HG03103 (cell line): ENCODE results near the gene LCN9.
"Not testable (repeated sequence)": the region's sequence is repeated elsewhere in the genome, so short reads cannot be mapped to it uniquely, and the experiment has no call there.

Source experiments
- ATAC-seq: cut with Tn5 transposase; IDR thresholded peaks from one replicate; pipeline ENCODE4 v1.9.1; 2021; ENCODE audit warnings: low read depth; ENCODE audit not compliant: unreplicated experiment

LCN9 gene

GRCh38 chr9:135644631-135645218 lies 18.4 kb upstream of the LCN9 start:
- ATAC-seq = no peak

DNA sequence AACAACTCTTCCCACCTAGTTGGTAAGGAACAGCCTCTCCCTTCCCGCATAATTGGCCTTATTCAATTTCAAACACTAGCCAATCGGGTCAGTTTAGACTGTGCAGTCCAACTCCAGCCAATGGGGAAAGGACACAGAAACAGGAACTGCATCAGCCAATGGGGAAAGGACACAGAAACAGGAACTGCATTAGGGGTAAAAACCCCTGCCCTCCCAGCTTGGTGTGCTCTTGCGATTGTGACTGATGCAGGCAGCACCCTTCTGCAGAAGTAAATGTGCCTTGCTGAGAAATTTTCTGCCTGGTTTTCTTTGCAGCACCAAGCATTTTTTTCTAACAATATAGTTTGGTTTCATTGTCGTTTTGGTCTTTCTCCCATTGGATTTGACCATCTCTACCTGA lies 15.2 kb upstream of the LCN9 start:
- ATAC-seq = no peak

- ATAC-seq = no peak
Observed at GRCh38 chr9:135648494-135649410, 14.4 kb upstream of the LCN9 start.

- no peak for ATAC-seq
Observed at GRCh38 chr9:135649508-135649907, 13.6 kb upstream of the LCN9 start.

DNA sequence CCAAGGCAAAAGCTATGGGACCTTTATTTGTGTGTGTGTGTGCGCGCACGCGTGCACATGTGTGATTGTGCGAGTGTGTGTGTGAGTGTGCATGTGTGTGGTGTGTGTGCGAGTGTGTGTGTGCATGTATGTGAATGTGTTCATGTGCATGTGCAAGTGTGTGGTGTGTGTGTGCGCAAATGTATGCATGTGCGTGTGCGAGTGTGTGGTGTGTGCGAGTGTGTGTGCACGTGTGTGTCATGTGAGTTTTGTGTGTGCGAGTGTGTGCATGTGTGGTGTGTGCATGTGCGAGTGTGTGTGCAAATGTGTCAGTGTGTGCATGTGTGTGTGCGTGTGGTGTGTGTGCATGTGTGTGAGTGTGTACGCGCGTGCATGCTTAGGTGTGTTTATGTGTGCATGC lies 12.7 kb upstream of the LCN9 start:
- ATAC-seq = no peak

DNA sequence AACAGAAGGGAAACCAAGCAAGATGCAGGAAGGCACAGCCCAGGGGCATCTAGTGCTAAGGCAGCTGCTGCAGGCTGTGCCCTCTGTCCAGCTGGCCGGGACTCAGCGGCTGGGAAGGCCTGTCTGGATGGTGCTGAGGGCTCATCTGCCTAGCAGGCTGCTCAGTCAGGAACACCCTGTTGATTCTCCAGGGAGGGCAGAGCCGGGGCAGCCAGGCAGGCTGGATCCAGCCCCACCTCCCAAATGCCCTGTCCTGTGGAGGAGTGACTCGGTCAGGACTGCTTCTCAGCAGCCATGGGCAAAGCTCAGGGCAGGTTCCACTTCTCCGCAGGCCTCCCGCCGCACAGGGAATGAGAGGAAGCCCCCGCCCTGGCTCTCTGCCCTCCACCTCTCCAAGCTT lies 7.8 kb upstream of the LCN9 start:
- ATAC-seq = no peak

DNA sequence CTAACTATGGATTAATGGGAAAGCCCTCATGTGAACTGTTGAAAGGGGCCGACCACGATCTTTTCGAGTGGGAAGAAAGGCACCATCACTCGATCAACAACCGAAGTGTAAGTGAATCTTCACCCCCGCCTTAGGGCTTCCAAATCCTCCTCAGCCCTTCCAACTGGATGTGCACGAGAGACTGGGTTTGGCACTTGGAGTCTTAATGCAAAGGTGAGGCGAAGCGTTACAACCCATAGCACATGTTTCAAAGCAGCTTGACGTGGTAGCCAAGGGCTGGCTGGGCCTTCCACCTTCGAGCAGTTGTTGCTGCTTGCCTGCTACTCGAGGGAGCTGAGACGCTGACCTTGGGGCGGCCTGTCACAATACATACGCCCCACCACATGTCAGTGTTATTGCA lies 5.7 kb upstream of the LCN9 start:
- no peak for ATAC-seq

- no peak for ATAC-seq
Observed at GRCh38 chr9:135659252-135659651, 3.9 kb upstream of the LCN9 start.

DNA sequence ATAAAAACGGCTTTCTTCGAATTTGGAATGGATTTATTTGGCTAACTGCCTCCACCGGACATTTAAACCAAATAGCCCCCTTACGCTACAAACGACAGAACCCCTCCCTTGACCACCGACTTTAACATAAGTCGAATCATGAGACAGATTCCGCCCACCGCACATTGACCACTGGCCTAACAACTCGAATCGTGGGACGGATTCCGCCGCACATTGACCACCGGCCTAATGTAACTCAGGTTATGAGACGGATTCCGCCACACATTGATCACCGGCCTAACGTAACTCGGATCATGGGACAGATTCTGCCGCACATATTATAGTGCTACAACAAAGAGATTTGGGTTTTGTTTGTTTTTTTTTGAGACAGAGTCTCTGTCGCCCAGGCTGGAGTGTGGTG lies 2.7 kb upstream of the LCN9 start:
- ATAC-seq = no peak

DNA sequence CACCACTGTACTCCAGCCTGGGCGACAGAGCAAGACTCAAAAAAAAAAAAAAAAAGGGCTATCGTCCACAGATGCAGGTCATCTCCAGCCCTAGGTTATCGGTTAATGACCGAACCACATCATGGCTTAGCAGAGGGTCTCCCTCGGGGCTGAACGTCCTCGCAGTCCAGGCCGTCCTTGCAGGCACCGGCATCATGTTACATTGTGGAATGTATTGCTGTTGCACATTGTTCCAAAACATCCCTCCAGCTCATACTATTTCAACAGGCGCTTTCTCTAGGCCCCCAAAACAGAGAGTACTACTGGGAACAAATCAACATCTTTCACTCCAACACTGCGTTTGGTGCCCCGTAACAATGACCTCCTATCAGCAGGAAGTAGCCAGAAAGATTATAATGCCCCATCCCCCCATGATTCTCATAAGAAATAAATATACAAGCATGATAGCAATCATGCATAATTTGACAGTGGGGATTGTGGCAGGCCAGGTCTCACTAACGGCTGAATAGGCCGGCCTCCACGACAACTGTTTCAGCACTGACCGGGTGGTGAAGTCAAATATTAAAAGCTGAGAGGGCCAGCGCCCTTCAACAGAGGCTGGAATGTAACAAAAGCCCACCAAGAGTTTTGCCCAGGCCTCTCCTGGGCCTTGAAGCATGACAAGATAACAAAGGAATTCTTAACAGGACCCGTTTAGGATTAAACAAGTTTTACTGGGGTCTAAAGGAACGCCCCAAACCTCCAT lies 1.1 kb upstream of the LCN9 start:
- no peak for ATAC-seq

GRCh38 chr9:135663451-135663770 lies 302 bp downstream of the LCN9 start:
- no peak for ATAC-seq

GRCh38 chr9:135663857-135664256 lies 748 bp downstream of the LCN9 start:
- ATAC-seq = no peak

DNA sequence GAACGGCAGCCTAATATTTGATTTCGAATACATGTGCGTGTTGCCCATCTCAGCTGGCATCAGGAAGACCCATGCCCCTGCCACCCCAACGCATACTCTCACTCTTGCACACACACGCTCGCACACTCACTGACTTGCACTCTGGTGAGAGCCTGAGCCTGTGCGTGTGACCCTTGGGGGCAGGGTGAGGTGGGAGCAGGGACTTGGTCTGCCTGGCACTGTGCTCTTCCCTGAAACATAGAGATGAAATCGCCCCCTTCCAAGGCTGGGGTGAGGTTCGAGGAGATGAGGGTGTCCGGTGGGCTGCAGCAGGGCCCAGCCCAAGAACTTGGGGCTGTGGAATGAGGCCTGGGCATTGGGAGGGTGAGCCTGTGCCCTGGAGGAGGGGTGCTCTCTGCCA lies 1.2 kb downstream of the LCN9 start:
- no peak for ATAC-seq

GRCh38 chr9:135664801-135665794 lies 2.0 kb downstream of the LCN9 start:
- no peak for ATAC-seq

- ATAC-seq = no peak
Observed at GRCh38 chr9:135665795-135666189, 2.7 kb downstream of the LCN9 start.

GRCh38 chr9:135666534-135667462 lies 3.7 kb downstream of the LCN9 start:
- ATAC-seq = no peak

DNA sequence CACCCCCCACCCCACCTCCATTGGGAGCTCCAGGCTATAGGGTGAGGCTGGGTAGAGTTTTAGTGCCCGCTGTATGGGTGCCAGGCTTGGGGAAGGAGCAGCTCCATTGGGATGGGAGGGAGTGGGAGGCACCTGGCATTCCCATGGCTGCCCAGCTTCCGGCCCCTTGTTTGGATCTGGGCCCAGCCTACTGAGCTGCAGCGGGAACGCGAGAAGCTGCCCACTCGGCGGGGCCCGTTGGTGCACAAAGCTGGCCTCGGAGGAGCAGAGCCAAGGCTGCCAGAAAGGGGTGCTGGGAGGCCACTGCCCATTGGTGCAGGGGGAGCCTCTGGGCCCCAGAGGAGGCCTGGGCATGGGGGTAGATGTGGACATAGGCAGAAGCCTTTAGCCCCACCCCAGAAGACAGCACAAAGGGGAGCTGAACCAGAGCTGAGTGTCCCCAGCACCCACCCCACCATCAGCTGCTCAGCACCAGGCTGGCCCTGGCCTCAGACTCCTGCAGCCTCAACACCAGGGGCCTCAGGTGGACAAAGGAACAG lies 4.4 kb downstream of the LCN9 start:
- ATAC-seq = no peak

DNA sequence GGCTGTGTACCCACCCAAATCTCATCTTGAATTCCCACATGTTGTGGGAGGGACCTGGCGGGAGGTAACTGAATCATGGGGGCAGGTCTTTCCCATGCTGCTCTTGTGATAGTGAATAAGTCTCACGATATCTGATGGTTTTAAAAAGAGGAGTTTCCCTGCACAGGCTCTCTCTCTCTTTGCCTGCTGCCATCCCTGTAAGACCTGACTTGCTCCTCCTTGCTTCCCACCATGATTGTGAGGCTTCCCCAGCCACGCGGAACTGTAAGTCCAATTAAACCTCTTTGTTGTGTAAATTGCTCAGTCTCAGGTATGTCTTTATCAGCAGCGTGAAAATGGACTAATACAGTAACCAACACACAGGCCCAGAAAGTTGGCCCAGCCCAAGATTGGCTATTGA lies 5.9 kb downstream of the LCN9 start:
- ATAC-seq = not testable (repeated sequence)

- no peak for ATAC-seq
Observed at GRCh38 chr9:135669616-135670285, 6.6 kb downstream of the LCN9 start.
